Esophagus squamous epithelium (tissue), 4 donors: ENCODE results near the gene HLA-DOB.
A peak's percentile ranks its signal among the peaks of the same experiment; 100 is the strongest.

ENCODE experiments used
- POLR2A ChIP-seq, 4 donors: fragments of 450-650 bp; IDR thresholded peaks; one replicate each; pipeline ENCODE4 v1.6.1; 2017; ENCODE audit warnings: antibody characterized with exemption in 4 of 4, mild to moderate bottlenecking in 4 of 4, moderate library complexity in 3 of 4
- TF ChIP-seq, protein P1 (sequence below), 6 experiments: fragments of 450-650 bp in 4 of 6; fragments of 200-600 bp in 2 of 6; sonication (generic) in 2 of 6; IDR thresholded peaks; one replicate each; pipeline ENCODE4 v1.5.1; 2016 to 2019; ENCODE audit warnings: antibody characterized with exemption in 6 of 6, mild to moderate bottlenecking in 4 of 6, moderate library complexity in 4 of 6

- TF ChIP-seq, protein P1, sequence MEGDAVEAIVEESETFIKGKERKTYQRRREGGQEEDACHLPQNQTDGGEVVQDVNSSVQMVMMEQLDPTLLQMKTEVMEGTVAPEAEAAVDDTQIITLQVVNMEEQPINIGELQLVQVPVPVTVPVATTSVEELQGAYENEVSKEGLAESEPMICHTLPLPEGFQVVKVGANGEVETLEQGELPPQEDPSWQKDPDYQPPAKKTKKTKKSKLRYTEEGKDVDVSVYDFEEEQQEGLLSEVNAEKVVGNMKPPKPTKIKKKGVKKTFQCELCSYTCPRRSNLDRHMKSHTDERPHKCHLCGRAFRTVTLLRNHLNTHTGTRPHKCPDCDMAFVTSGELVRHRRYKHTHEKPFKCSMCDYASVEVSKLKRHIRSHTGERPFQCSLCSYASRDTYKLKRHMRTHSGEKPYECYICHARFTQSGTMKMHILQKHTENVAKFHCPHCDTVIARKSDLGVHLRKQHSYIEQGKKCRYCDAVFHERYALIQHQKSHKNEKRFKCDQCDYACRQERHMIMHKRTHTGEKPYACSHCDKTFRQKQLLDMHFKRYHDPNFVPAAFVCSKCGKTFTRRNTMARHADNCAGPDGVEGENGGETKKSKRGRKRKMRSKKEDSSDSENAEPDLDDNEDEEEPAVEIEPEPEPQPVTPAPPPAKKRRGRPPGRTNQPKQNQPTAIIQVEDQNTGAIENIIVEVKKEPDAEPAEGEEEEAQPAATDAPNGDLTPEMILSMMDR (IDR thresholded peaks at IDR 0.05) = peak; percentile 87 to 99 (median 98)
- TF ChIP-seq POLR2A (IDR thresholded peaks at IDR 0.05) = peak in 3 of 4 donors; percentile 32 to 63 (median 57)
Measured at GRCh38 chr6:32838114-32838958, 21.5 kb upstream of the HLA-DOB start, which contains the start of gene TAP2.
